NCI-H146 treated with DMSO at 0.1 percent for 48 hours (cell line): ENCODE measurements around the gene LEP.

Source experiments
- DNase-seq: peaks from one replicate; lab custom pipeline; 2025; ENCODE audit not compliant: unreplicated experiment; lab: John Stamatoyannopoulos, UW

LEP gene

GRCh38 chr7:128240696-128241386 is at the start of gene LEP:
LEP (plus strand) TSS chr7:128241278; CDS start chr7:128252019, 10,741 bp downstream.
- DNase-seq = no peak

DNA sequence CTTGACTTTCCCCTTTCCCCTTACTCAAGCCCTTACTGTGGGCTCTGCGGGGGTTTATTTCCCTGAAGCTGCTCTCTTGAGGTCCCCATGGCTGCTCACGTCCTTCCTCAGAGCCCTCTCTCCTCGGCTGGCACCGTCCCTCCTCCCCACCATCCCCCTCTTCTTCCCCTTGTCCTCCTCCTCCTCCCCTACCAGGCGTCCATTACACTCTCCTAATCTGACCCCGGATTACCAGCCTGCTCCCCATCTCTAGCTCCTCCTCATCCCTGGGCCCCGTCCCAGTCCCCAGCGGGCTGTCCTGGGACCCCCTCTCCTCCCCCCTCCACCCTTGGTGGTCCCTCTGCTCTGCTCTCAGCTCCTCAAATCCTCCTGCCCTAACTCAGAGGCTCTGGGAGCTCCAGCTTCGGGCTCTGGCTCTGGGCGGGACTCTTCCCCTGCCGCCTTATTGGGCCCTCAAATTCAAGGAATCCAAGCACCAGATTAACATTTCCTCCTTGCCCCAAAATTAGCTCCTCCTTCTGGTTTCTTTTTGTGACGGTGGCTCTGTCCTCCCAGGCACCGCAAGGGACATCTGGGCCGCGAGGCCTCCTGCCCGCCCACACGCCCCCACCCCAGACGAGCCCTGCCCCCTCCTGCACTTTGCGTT is 48.5 kb upstream of the LEP start:
- no peak for DNase-seq

- no peak for DNase-seq
These were observed 46.4 kb upstream of the LEP start for GRCh38 chr7:128194533-128195282.

DNA sequence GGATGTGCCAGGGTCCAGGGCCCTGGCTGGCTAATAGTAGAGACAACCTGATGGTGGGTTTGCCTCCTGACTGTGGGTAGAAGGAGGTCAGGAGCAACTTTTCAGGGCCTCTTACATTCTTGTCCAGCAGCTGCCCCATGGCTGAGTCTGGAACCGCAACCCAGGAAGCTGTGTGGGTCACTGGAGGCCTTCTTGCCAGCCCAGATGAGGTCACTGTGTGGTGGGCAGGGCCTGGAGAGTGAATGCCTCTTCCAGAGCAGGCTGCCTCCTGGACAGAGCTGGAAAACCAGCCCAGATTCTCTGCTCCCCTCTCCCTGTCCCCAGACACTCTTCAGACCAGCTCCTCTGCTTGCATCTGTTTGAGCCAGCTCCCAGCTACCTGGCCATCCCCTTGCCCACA is 43.5 kb upstream of the LEP start:
- DNase-seq = no peak

GRCh38 chr7:128197989-128198580 is 43.0 kb upstream of the LEP start:
- no peak for DNase-seq

DNA sequence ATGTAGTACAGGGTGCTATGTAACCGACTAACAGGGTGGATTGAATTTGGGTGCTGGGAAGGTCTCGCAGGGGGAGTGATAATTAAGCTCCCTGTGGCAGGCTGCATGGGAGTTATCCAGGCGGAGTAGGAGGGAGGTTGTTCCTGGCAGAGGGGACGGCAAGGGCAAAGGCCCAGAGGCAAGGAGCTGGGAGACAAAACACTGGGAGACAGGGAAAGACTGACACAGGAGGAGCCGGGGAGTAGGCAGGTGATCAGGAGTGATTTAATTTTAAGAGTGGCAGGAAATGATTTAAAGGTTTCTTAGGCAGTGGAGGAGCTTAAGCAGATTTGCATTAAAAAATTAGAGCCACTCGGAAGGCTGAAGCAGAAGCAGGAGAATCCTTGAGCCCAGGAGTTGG is 40.7 kb upstream of the LEP start:
- DNase-seq = no peak

GRCh38 chr7:128201067-128201689 is 39.9 kb upstream of the LEP start:
- no peak for DNase-seq

DNA sequence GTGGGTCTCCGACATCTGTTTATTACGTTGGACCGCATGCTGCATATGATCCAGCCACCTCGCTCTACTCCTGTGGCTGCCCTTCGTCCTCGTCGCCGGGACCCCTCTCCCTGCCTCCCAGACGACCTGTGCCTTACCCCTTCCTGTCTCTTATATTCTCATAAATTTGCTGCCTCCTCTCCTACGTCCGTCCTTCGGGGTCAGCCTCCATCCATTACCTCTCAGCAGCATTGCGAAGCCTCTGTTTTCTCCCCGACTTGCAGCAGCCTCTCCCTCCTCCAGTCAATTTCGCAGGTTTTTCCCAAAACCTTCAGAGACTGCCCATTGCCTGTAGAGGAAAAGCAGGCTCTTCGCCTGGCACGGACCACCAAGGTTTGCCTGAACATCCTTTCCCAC is 39.4 kb upstream of the LEP start:
- no peak for DNase-seq

DNA sequence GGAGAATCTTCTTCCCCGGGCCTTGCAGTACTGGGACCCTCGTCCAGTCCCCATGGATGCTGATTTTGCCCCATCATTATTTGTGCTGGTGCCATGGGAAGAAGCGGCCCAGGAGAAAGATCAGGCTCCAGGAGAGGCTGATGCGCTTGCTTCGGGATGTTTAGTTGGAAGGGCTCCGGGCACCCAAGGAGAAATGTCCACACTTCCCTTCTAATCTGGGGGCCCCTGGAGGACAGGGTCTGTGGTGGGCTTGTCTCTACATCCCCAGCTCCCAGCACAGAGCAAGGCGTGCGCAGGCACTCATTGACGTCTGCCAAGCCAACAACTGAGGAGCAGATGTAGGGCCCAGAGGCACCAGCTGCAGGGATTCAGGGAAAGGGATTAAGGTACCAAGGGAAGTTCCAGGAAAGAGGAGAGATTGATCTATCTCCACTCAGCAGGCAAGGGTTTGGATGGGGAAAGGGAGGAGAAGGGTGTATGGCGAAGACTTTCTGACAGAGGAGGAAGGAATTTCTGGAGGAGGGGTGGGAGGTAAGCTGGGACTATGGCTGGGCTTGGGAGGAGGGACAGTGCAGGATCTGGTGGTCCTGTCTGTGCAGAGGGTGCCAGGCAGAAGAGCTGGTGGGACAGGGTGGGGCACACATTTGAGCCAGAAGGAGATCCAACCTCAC is 38.7 kb upstream of the LEP start:
- DNase-seq = no peak

- no peak for DNase-seq
These were observed 38.0 kb upstream of the LEP start for GRCh38 chr7:128203047-128203491.

DNA sequence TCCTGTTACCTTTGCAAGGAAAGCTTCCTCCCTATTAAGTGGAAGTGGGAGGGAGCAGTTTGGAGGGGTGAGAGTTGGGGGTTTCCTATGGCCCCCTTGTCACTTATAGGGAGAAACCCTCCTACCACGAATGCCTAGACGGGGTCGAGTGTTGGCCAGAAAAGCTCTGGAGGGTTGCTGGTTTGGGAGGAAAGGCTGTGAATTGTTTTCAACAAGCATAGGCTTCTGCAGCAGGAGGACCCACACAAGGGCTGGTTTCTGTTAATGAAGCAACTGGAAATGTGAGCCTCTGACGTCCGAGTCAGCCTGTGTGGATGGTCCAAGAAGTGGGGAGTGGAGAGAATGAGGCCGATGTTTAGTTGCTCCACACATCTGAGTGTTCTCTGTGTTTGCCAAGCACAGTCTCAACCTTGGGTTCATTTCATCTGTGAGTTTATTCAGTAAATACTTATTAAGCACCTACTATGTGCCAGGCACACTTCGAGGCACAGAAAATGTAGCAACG is 37.3 kb upstream of the LEP start:
- no peak for DNase-seq

- DNase-seq = no peak
These were observed 36.6 kb upstream of the LEP start for GRCh38 chr7:128204455-128204854.

DNA sequence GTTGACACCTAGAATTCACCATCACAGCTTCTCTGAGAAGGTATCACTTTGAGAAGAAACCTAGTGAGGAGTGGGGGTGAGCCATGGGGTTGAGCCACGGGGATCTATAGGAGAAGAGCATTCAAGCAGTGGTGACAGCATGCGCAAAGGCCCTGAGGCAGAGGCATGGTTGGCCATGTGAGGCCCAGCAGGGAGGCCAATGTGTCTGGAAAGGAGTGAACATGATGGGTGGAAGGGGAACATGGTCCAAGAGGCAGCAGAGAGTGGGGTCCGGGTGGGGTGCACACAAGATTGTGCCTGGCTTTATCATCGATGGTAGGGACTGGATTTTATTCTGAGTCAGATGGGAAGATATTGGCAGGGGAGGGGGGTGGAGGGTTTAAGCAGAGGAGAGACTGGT is 36.0 kb upstream of the LEP start:
- no peak for DNase-seq

GRCh38 chr7:128206017-128206746 is 34.9 kb upstream of the LEP start:
- DNase-seq = no peak

DNA sequence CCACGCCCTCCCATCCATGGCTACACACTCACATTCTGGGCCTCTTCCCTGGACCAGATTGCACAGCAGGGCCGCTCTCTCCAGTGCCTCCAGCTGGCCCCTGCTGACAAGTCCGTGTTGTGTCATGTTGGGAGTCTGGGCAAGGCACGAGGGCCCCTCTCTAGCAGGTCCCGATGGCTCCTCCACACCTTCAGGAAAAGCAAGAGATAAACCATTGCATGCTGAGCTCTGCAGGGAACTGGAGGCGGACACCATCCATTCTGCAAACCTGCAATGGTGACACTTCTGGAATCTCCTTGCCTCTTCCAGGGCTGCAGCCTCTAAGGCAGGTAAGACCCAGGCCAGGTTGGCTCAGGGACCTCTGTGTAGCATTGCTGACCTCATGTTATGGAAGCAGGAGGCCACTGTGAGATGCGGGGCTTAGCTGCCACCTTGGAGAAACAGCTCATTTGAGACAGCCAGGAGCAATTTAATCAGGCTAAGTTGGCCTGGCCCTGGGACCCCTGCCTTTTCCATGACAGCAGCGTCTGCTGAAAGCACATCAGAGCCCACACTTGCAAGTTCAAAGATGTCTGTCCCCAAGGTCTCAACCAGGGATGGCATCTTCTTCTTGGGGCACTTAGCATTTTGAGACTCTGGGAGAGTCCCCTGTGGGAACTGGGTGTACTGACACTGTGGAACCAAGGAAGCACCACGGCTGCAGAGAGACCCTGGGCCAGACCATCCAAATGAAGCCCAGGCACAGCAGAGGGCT is 34.2 kb upstream of the LEP start:
- no peak for DNase-seq

DNA sequence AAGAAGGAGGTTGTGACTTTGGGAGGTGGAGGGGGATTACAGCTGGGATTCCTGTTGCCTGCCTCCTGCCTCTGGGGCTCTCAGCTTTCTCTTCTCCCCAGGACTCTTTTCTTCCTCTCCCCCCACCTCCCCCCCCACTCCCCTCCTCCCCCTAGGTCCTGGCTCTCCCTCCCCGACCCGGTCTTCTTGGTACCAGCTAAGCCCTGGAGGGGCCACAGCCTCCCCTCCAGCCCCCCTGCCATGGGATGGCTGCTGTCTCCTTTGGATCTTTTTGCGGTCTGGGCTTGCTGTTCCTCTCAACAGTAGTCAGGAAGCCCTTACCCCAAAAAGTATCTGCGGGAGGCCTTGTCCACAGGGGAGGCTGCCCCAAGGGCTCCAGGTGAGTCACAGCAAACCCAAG is 33.5 kb upstream of the LEP start:
- no peak for DNase-seq

GRCh38 chr7:128209229-128210035 is 31.6 kb upstream of the LEP start:
- DNase-seq = peak; percentile 61

DNA sequence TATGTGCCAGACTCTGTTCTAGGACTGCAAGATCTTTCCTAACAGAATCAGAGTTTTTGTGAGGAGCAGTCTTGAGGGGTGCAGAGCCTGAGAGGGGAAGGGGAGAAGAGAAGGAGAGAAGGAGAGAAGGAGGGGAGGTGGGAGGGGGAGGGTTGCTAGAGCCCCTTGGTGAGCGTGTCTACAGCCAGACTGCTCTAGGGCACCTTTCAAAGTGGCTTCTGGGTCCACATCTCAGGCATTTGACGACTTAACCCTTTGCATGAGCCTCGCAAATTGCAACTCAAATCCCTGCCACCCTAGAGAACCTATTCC is 31.1 kb upstream of the LEP start:
- DNase-seq = no peak
